ENCODE measurements around the gene C17orf113.

Gene C17orf113

GRCh38 chr17:42050393-42051012 is at the start of gene C17orf113:
Gene C17orf113, minus strand, starts transcription at chr17:42050601. Its CDS starts 7,225 bp downstream, at chr17:42043376.
- DNase-seq, result peak; percentile 86

GRCh38 chr17:42098730-42099399 is 48.5 kb upstream of the C17orf113 start:
- DNase-seq, result no peak

- no peak for DNase-seq
Measured at GRCh38 chr17:42097691-42098631, 47.6 kb upstream of the C17orf113 start, which contains the start of gene ZNF385C. Gene ZNF385C, minus strand, starts transcription at chr17:42098473. Its CDS starts 35,417 bp downstream, at chr17:42063056.

GRCh38 chr17:42096360-42097111 is 46.1 kb upstream of the C17orf113 start:
- no peak for DNase-seq

- DNase-seq, result no peak
Measured at GRCh38 chr17:42094375-42095069, 44.1 kb upstream of the C17orf113 start.

GRCh38 chr17:42092939-42093338 is 42.5 kb upstream of the C17orf113 start:
- DNase-seq, result no peak

- no peak for DNase-seq
Measured at GRCh38 chr17:42090964-42091790, 40.8 kb upstream of the C17orf113 start.

- DNase-seq, result no peak
Measured at GRCh38 chr17:42088736-42089135, 38.3 kb upstream of the C17orf113 start.

- no peak for DNase-seq
Measured at GRCh38 chr17:42087736-42088705, 37.6 kb upstream of the C17orf113 start.

GRCh38 chr17:42087042-42087701 is 36.8 kb upstream of the C17orf113 start:
- DNase-seq, result no peak

- no peak for DNase-seq
Measured at GRCh38 chr17:42081516-42082129, 31.2 kb upstream of the C17orf113 start.

GRCh38 chr17:42079541-42079940 is 29.1 kb upstream of the C17orf113 start:
- no peak for DNase-seq

- DNase-seq, result no peak
Measured at GRCh38 chr17:42078396-42079043, 28.1 kb upstream of the C17orf113 start.

- no peak for DNase-seq
Measured at GRCh38 chr17:42077755-42078154, 27.4 kb upstream of the C17orf113 start.

- DNase-seq, result no peak
Measured at GRCh38 chr17:42076797-42077559, 26.6 kb upstream of the C17orf113 start.

GRCh38 chr17:42075789-42076188 is 25.4 kb upstream of the C17orf113 start:
- no peak for DNase-seq
